Forelimb muscle (tissue), 1 donor: ENCODE data around the gene MC1R. TPM values are rescaled to one million over a fixed set of nuclear protein-coding genes. Genes with fewer than 3 reads are reported as not detected.
"Not testable (repeated sequence)": the region's sequence is repeated elsewhere in the genome, so short reads cannot be mapped to it uniquely, and the experiment has no call there.

Experiments used
- DNase-seq: peaks from one replicate; pipeline ENCODE4 v3.0.0-alpha.2; 2013; ENCODE audit warnings: low read depth
- polyA plus RNA-seq: library from polyadenylated mRNA; unstranded; fragments of 120-200 nt; gene quantifications from one replicate; pipeline ENCODE4 v1.2.1, GENCODE V29; 2013; ENCODE audit not compliant: insufficient read length

Gene MC1R
- polyA plus RNA-seq, 1 donor = 2.2 TPM

GRCh38 chr16:89958596-89958995 lies 39.9 kb downstream of the MC1R start:
- no peak for DNase-seq

DNA sequence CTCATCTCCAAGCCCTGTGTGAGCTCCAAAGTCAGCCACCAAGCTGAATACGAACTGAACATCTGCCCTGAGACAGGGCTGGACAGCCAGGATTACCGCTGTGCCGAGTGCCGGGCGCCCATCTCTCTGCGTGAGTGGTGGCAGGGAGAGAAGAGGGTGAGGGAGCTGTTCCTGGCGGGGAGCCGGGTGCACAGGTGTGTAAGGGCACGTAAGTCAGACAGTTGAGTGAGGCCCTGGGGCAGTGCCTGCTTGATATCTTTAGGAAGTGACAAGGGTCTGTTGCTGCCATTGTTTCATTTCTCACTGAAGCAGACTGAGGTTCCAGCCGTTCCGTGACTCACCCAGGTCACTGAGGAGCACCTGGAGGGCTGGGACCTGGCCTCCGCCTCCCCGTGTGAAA lies 42.3 kb downstream of the MC1R start:
- DNase-seq = no peak

- no peak for DNase-seq
These were observed 43.3 kb downstream of the MC1R start for GRCh38 chr16:89961920-89962319.

DNA sequence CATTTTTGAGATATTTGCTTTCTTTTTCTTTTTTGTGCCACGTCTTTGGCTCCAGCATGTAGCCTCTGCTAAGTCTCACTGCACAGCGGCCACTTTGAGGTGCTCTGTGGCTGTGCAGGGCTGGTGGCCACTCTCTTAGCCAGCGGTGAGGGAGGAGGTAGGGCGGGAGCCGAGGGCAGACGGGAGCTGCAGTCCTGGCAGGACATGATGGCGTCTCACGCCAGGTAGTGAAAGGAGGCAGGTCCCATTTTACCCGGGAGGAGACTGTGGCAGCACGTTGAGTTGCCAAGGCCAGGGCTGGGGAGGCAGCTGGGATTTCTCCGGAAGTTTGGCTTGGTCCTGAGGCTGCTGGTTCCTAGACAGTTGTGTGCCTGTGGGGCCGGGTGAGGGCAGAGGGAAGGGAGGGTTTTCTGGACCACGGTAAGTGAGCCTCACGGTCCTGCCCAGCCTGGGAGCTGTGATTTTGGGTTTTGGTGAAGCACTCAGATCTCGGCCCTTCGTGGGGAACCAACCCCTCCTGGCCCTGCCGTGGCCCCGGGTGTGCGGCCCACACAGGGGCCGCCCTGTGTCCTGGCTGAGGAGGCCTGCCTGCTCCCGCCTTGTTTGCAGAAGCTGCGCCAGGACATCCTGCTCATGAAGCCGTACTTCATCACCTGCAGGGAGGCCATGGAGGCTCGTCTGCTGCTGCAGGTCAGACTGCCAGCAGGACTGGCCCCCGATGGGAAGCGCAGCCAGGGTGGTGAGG lies 44.3 kb downstream of the MC1R start:
- DNase-seq = no peak

GRCh38 chr16:89964201-89964600 lies 45.5 kb downstream of the MC1R start:
- DNase-seq = no peak

GRCh38 chr16:89965447-89966225 lies 47.0 kb downstream of the MC1R start:
- no peak for DNase-seq

GRCh38 chr16:89966756-89967155 lies 48.1 kb downstream of the MC1R start:
- no peak for DNase-seq

- DNase-seq = not testable (repeated sequence)
These were observed 48.8 kb downstream of the MC1R start for GRCh38 chr16:89967436-89967835.

DNA sequence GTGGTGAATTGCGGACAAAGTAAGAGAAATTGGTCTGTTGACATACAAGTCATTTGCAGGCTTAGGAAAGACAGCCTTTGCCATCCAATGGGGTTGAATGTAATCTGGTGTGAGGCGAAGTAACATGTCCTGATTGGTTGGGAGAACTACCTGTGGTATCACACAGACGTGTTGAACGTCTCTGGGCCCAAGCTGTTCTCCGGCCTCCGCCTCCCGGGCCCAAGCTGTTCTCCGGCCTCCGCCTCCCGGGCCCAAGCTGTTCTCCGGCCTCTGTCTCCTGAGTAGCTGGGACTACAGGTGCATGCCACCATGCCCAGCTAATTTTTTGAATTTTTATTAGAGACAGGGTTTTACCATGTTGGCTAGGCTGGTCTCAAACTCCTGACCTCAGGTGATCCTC lies 49.4 kb downstream of the MC1R start:
- DNase-seq = not testable (repeated sequence)

GRCh38 chr16:89969741-89970410 lies 51.2 kb downstream of the MC1R start:
- no peak for DNase-seq

Other genes with a start within 250 kb of the MC1R start
- 50.4 TPM for gene CDK10, start 232.2 kb upstream of the MC1R start, polyA plus RNA-seq
- gene SPATA2L, start 217.2 kb upstream of the MC1R start, polyA plus RNA-seq = 1.9 TPM
- 10.8 TPM for gene VPS9D1, start 198.0 kb upstream of the MC1R start, polyA plus RNA-seq
- 22.1 TPM for gene ZNF276, start 197.3 kb upstream of the MC1R start, polyA plus RNA-seq
- 11.1 TPM for gene FANCA, start 102.2 kb upstream of the MC1R start, polyA plus RNA-seq
- gene SPIRE2, start 90.4 kb upstream of the MC1R start, polyA plus RNA-seq = 2.5 TPM
- gene TCF25, start 45.3 kb upstream of the MC1R start, polyA plus RNA-seq = 100 TPM
- 6.1 TPM for gene TUBB3, start 4.5 kb downstream of the MC1R start, polyA plus RNA-seq
- gene DEF8, start 29.9 kb downstream of the MC1R start, polyA plus RNA-seq = 32.9 TPM
- gene DBNDD1, start 100.6 kb downstream of the MC1R start, polyA plus RNA-seq = 9.2 TPM
- not detected for gene PRDM7, start 158.5 kb downstream of the MC1R start, polyA plus RNA-seq